Parathyroid adenoma (tissue), 2 donors: ENCODE measurements around the gene CORO2A.

Experiments used
- H2AFZ ChIP-seq: fragments of 300-600 bp; sonication (generic); one replicate; pipeline ENCODE4 v1.7.0; 2017; ENCODE audit warnings: antibody characterized with exemption, mild to moderate bottlenecking
- H3K27ac ChIP-seq: fragments of 300-600 bp; sonication (generic); one replicate; pipeline ENCODE4 v1.7.0; 2017
- H3K27me3 ChIP-seq: fragments of 300-600 bp; sonication (generic); one replicate; pipeline ENCODE4 v1.7.0; 2017; ENCODE audit warnings: low read length; ENCODE audit not compliant: control insufficient read depth, insufficient read depth
- H3K36me3 ChIP-seq: fragments of 300-600 bp; sonication (generic); one replicate; pipeline ENCODE4 v1.7.0; 2017; ENCODE audit warnings: low read length; ENCODE audit not compliant: control insufficient read depth, insufficient read depth
- H3K4me1 ChIP-seq: fragments of 300-600 bp; sonication (generic); one replicate; pipeline ENCODE4 v1.7.0; 2017; ENCODE audit warnings: control low read depth
- H3K4me2 ChIP-seq: fragments of 300-600 bp; sonication (generic); one replicate; pipeline ENCODE4 v1.7.0; 2017; ENCODE audit warnings: low read length
- H3K4me3 ChIP-seq: fragments of 300-600 bp; sonication (generic); one replicate; pipeline ENCODE4 v1.7.0; 2017; ENCODE audit warnings: low read depth, low read length
- H3K79me2 ChIP-seq: fragments of 300-600 bp; sonication (generic); one replicate; pipeline ENCODE4 v1.7.0; 2017; ENCODE audit warnings: control low read depth
- H3K9ac ChIP-seq: fragments of 300-600 bp; sonication (generic); one replicate; pipeline ENCODE4 v1.7.0; 2017; ENCODE audit warnings: mild to moderate bottlenecking
- H3K9me3 ChIP-seq: fragments of 300-600 bp; sonication (generic); one replicate; pipeline ENCODE4 v1.7.0; 2017; ENCODE audit warnings: low read length; ENCODE audit not compliant: control insufficient read depth
- TF ChIP-seq, protein P1 (sequence below): fragments of 300-600 bp; sonication (generic); IDR thresholded peaks from one replicate; pipeline ENCODE4 v1.7.0; 2017; ENCODE audit warnings: antibody characterized with exemption, mild to moderate bottlenecking
- donor health status: primary hyperparathyroidism.

Gene CORO2A

DNA sequence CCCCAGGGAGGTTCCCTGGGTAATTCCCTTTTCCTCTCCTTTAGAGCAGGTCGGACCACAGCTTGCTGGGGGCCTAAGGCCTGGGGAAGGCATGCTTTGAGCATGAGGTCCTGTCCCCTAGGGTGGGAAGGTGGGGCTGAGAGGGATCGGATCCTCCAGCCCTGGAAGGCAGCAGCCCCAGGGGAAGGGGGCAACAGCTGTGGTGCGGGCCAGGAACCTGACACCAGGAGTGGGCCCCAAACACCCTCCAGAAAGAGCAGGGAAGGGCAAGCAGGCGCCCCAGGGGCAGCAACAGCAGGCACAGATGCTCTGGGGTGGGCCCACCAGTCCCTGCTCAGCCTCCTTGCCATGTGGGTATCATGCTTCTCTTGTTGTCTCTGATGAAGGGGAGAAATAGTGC is 3.2 kb upstream of the CORO2A start:
- Histone ChIP-seq H3K36me3 (no peaks in the 10 kb centered on the region), H3K27me3 (no peaks in the 10 kb centered on the region), H3K4me1 (no peaks in the 10 kb centered on the region), H3K9me3 (no peaks in the 10 kb centered on the region), H3K4me3 (no peak overlapping the region), H2AFZ (no peak overlapping the region), H3K79me2 (no peaks in the 10 kb centered on the region), H3K27ac (no peak overlapping the region), H3K4me2 (no peak overlapping the region), H3K9ac (no peak overlapping the region)
- TF ChIP-seq, protein P1, sequence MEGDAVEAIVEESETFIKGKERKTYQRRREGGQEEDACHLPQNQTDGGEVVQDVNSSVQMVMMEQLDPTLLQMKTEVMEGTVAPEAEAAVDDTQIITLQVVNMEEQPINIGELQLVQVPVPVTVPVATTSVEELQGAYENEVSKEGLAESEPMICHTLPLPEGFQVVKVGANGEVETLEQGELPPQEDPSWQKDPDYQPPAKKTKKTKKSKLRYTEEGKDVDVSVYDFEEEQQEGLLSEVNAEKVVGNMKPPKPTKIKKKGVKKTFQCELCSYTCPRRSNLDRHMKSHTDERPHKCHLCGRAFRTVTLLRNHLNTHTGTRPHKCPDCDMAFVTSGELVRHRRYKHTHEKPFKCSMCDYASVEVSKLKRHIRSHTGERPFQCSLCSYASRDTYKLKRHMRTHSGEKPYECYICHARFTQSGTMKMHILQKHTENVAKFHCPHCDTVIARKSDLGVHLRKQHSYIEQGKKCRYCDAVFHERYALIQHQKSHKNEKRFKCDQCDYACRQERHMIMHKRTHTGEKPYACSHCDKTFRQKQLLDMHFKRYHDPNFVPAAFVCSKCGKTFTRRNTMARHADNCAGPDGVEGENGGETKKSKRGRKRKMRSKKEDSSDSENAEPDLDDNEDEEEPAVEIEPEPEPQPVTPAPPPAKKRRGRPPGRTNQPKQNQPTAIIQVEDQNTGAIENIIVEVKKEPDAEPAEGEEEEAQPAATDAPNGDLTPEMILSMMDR = no peak

DNA sequence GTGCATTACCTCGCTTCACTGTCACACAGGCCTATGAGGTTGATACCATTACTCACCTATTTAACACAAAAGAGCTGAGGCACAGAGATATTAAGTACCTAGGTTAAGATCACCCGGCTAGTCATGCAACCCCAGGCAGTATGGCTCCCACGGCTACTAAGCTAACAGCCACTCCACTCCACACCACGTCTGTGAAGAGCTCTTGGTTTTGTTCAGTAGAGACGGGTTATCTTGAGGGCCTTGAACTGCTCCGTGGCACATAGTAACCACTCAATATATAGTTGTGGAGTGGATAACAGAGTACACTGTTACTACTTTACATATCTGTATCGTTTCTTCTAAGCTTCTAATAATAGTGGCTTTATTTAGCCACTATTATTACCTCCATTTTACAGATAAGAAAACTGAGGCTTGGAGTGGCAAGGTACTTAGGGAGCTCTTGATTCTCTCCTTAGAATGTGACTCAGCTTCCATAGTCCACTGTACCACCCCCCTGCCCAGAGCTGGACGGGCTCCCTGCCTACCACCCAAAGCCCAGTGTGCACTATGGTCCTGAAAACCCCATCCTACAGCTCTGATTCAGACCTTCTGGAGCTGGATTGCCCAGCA is 1.0 kb upstream of the CORO2A start:
- no peaks in the 10 kb centered on the region for H3K79me2 ChIP-seq
- H3K9ac ChIP-seq = no peak overlapping the region
- H3K36me3 ChIP-seq = no peaks in the 10 kb centered on the region
- H3K4me2 ChIP-seq = peak overlapping the region; percentile 91
- TF ChIP-seq, protein P1 = no peak
- peak overlapping the region; percentile 93 for H2AFZ ChIP-seq
- no peaks in the 10 kb centered on the region for H3K9me3 ChIP-seq
- H3K4me1 ChIP-seq = no peaks in the 10 kb centered on the region
- peak overlapping the region; percentile 65 for H3K27ac ChIP-seq
- H3K4me3 ChIP-seq = peak overlapping the region; percentile 63
- no peaks in the 10 kb centered on the region for H3K27me3 ChIP-seq

DNA sequence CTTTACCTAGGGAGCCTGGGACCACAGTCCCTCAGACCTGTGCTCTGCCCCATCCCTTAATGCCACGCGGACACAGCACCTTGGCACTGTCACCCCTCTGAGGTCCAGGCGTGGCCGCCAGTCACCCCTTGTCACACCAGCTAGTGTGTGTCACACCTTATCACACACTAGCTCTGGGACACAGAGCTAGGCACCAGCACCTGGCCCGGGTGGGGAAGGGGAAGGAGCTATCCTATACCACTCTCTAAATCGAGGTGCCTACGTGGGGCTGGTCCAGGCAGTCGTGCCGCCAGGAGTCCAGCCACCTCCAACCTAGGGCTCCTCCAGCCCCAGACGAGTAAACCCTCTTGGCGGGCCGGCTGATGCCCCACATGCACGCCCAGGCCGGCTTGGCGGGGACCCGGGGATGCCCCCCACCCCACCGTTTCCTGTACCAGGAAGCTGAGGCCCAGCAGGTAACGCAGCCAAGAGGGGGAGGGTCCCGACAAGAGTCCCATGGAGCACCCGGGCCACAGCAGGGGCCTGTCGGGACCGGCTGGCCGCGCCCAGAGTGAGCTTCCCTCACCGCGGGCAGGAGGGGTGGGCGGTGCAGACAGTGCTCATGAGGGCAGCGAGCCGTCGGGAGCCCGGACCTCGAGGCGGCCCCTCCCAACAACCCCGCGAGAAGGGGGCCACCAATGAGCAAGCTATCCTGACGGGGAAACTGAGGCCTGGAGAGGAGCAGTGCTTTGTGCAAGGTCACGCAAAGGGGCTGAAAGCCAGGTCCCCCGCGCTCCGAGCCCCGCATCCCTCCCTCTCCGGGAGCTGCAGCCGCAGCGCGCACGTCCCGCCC is 550 bp downstream of the CORO2A start:
- no peak overlapping the region for H3K9ac ChIP-seq
- no peaks in the 10 kb centered on the region for H3K36me3 ChIP-seq
- H2AFZ ChIP-seq = peak overlapping the region; percentile 72
- H3K4me2 ChIP-seq = peak overlapping the region; percentile 69
- no peaks in the 10 kb centered on the region for H3K79me2 ChIP-seq
- H3K27me3 ChIP-seq = no peaks in the 10 kb centered on the region
- no peaks in the 10 kb centered on the region for H3K9me3 ChIP-seq
- no peak overlapping the region for H3K27ac ChIP-seq
- H3K4me1 ChIP-seq = no peaks in the 10 kb centered on the region
- no peak overlapping the region for H3K4me3 ChIP-seq
- TF ChIP-seq, protein P1 = no peak

DNA sequence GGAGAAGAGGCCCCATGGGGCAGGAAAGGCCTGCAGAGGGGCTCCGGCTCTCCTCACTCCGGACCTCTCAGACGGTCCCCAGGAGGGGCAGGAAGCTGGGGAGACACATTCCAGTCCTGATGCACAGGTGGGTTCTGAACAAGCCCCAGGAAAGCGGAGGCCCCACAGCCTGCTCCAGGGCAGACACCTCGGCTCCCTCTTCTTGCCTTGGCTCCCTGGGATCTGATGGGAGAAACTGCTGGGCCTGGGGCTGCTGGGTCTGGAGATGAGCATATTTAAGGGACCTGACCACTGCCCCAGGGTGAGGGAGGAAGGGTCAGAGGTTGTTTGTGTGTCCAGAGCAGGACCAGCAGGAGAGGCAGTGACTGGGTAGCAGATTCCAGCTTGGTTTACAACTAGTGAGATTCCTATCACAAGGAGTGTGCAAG is 1.2 kb downstream of the CORO2A start:
- TF ChIP-seq, protein P1 = no peak
- Histone ChIP-seq H3K27ac (no peak overlapping the region), H3K36me3 (no peaks in the 10 kb centered on the region), H2AFZ (no peak overlapping the region), H3K79me2 (no peaks in the 10 kb centered on the region), H3K27me3 (no peaks in the 10 kb centered on the region), H3K9ac (no peak overlapping the region), H3K4me1 (no peaks in the 10 kb centered on the region), H3K4me3 (no peak overlapping the region), H3K4me2 (no peak overlapping the region), H3K9me3 (no peaks in the 10 kb centered on the region)
